ENCODE results near the gene ABI3BP. TPM values are rescaled to one million over a fixed set of nuclear protein-coding genes. Genes with fewer than 3 reads are reported as not detected.

Gene ABI3BP
- total RNA-seq, 6 experiments from 2014 or later, result 1.5 to 4.9 (median 3.0) TPM

DNA sequence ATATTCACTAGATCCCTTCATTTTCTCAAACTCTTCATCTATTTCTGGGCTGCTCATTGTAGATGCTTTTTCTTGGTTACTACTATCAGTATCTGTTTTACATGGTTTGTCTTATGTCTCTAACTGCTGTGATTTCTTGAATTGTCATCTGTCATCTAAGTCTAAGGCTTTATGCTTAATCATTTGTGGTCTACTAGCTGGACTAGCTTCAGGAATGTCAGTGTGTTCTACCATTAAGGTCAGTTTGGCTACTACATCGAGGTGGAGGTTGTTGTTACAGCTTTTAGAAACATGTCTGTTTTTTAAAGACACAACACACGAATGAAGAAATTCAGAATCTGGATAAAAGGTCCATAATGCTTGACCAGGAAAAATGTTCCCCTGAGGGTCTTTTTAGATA, 82.2 kb downstream of the ABI3BP start:
- H3K4me1 ChIP-seq, result no peaks in the 10 kb centered on the region
- no peak for ATAC-seq
- H3K36me3 ChIP-seq, result no peaks in the 10 kb centered on the region
- TF ChIP-seq, protein P1, sequence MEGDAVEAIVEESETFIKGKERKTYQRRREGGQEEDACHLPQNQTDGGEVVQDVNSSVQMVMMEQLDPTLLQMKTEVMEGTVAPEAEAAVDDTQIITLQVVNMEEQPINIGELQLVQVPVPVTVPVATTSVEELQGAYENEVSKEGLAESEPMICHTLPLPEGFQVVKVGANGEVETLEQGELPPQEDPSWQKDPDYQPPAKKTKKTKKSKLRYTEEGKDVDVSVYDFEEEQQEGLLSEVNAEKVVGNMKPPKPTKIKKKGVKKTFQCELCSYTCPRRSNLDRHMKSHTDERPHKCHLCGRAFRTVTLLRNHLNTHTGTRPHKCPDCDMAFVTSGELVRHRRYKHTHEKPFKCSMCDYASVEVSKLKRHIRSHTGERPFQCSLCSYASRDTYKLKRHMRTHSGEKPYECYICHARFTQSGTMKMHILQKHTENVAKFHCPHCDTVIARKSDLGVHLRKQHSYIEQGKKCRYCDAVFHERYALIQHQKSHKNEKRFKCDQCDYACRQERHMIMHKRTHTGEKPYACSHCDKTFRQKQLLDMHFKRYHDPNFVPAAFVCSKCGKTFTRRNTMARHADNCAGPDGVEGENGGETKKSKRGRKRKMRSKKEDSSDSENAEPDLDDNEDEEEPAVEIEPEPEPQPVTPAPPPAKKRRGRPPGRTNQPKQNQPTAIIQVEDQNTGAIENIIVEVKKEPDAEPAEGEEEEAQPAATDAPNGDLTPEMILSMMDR (IDR thresholded peaks at IDR 0.05), result no peak
- TF ChIP-seq POLR2A (IDR thresholded peaks at IDR 0.05), result no peak
- no peak overlapping the region for H3K27ac ChIP-seq
- H3K4me3 ChIP-seq, result no peak overlapping the region
- intact Hi-C loops (cut with DNase I), result no loop called here
- 51% methylated on average over 2 of the region's 2 CpGs for WGBS (ENCODE audit: insufficient coverage, low coverage, low lambda C conversion rate, missing lambda C conversion rate)
- no peak for DNase-seq
- H3K9me3 ChIP-seq, result no peaks in the 10 kb centered on the region
- H3K27me3 ChIP-seq, result no peaks in the 10 kb centered on the region

GRCh38 chr3:100902572-100902971, 90.6 kb downstream of the ABI3BP start:
- intact Hi-C loops (cut with DNase I), result no loop called here
- H3K27ac ChIP-seq, result no peak overlapping the region
- TF ChIP-seq POLR2A (IDR thresholded peaks at IDR 0.05), result no peak
- TF ChIP-seq, protein P1 (IDR thresholded peaks at IDR 0.05), result no peak
- no peak for DNase-seq
- no peaks in the 10 kb centered on the region for H3K27me3 ChIP-seq
- no peak overlapping the region for H3K4me3 ChIP-seq
- H3K9me3 ChIP-seq, result no peaks in the 10 kb centered on the region
- no peaks in the 10 kb centered on the region for H3K4me1 ChIP-seq
- H3K36me3 ChIP-seq, result no peaks in the 10 kb centered on the region
- 65% methylated on average over 5 of the region's 5 CpGs for WGBS (ENCODE audit: insufficient coverage, low coverage, low lambda C conversion rate, missing lambda C conversion rate)
- no peak for ATAC-seq

- no peak overlapping the region for H3K4me3 ChIP-seq
- no peak overlapping the region for H3K27ac ChIP-seq
- TF ChIP-seq, protein P1 (IDR thresholded peaks at IDR 0.05), result no peak
- no peak for TF ChIP-seq POLR2A (IDR thresholded peaks at IDR 0.05)
- no peaks in the 10 kb centered on the region for H3K9me3 ChIP-seq
- WGBS (ENCODE audit: insufficient coverage, low coverage, low lambda C conversion rate, missing lambda C conversion rate), result 66% methylated on average over 2 of the region's 2 CpGs
- H3K27me3 ChIP-seq, result no peaks in the 10 kb centered on the region
- no peaks in the 10 kb centered on the region for H3K36me3 ChIP-seq
- ATAC-seq (no peak), DNase-seq (no peak)
- intact Hi-C loops (cut with DNase I), result no loop called here
- no peaks in the 10 kb centered on the region for H3K4me1 ChIP-seq
Observed at GRCh38 chr3:100900671-100901335, 92.4 kb downstream of the ABI3BP start.

DNA sequence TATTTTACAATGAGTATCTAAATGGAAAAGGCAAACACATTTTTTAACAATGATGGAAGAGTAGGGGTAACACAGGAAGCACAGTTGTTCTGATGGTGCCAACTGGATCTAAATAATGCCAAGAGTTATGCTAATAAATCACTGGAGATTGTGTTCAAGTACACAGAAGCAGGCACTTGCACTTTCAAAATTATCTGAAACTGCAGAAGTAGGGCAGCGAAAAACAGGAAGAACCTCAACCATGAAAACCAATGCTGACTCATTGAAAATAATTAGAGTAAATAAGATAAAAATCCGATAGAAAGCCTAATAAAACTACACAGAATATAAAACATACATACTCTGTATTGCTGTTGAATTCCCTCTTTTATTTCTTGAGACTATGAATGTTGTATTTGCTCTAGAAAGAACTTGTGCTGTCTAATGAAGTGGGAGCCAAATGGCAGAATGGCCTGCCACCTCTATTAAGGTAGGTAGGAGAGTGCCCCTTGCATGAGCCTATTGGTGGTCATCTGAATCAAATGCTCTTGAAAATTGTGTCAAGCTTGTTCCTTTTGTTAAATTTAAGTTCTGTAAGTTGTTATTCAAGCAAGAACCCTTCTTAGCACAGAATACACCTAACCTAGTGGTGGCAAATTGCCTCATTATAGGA, 93.7 kb downstream of the ABI3BP start:
- H3K4me3 ChIP-seq, result no peak overlapping the region
- peak in 3 of 4 donors; percentile 22 to 44 (median 23) for ATAC-seq

More for the DNA sequence above, 93.7 kb downstream of the ABI3BP start:
- TF ChIP-seq, protein P1 (IDR thresholded peaks at IDR 0.05), result no peak
- no peak for TF ChIP-seq POLR2A (IDR thresholded peaks at IDR 0.05)
- Histone ChIP-seq H3K4me1 (no peaks in the 10 kb centered on the region), H3K9me3 (no peaks in the 10 kb centered on the region), H3K36me3 (no peaks in the 10 kb centered on the region), H3K27me3 (no peaks in the 10 kb centered on the region), H3K27ac (no peak overlapping the region)
- 31% methylated on average over 2 of the region's 2 CpGs for WGBS (ENCODE audit: insufficient coverage, low coverage, low lambda C conversion rate, missing lambda C conversion rate)
- DNase-seq, result no peak
- intact Hi-C loops (cut with DNase I), result no loop called here
